Upper lobe of left lung (tissue), 6 donors: ENCODE results near the gene PHPT1. TPM values are rescaled to one million over a fixed set of nuclear protein-coding genes. Genes with fewer than 3 reads are reported as not detected.

Experiments used
- ATAC-seq, 2 donors: fragments of 200-7000 bp; cut with Tn5 transposase; one replicate each; pipeline ENCODE4 v1.9.1; 2022; ENCODE audit warnings: mild to moderate bottlenecking in 2 of 2, moderate library complexity in 2 of 2; ENCODE audit not compliant: low FRiP score in 2 of 2
- DNase-seq, 2 donors: peaks; one replicate each; pipeline ENCODE4 v3.0.0-alpha.2; 2019 to 2020
- H3K27ac ChIP-seq, 4 donors: fragments of 200-600 bp; sonication (generic); one replicate each; pipeline ENCODE4 v1.5.1; 2016 to 2019
- H3K27me3 ChIP-seq, 4 donors: fragments of 200-600 bp; sonication (generic); one replicate each; pipeline ENCODE4 v1.5.1; 2017 to 2019
- H3K36me3 ChIP-seq, 4 donors: fragments of 200-600 bp; sonication (generic); one replicate each; pipeline ENCODE4 v1.5.1; 2016 to 2019
- H3K4me1 ChIP-seq, 4 donors: fragments of 200-600 bp; sonication (generic); one replicate each; pipeline ENCODE4 v1.5.1; 2018 to 2019
- H3K4me3 ChIP-seq, 4 donors: fragments of 200-600 bp; sonication (generic); one replicate each; pipeline ENCODE4 v1.5.1; 2017 to 2019; ENCODE audit warnings: mild to moderate bottlenecking in 2 of 4, moderate library complexity in 1 of 4
- H3K9me3 ChIP-seq, 4 donors: fragments of 200-600 bp; sonication (generic); one replicate each; pipeline ENCODE4 v1.5.1; 2018 to 2019
- EP300 ChIP-seq, 4 donors: sonication (generic); formaldehyde crosslinking; IDR thresholded peaks; one replicate each; pipeline ENCODE4 v1.5.1; 2017; ENCODE audit warnings: antibody characterized with exemption in 4 of 4, control low read depth in 2 of 4
- POLR2A ChIP-seq, 4 donors: fragments of 450-650 bp; IDR thresholded peaks; one replicate each; pipeline ENCODE4 v1.5.1; 2016 to 2017; ENCODE audit warnings: antibody characterized with exemption in 4 of 4, mild to moderate bottlenecking in 2 of 4
- POLR2AphosphoS5 ChIP-seq, 2 donors: sonication (generic); formaldehyde crosslinking; IDR thresholded peaks; one replicate each; pipeline ENCODE4 v1.5.1; 2017; ENCODE audit warnings: antibody characterized with exemption in 2 of 2
- WGBS, 2 donors: methylation state at CpG; one replicate each; pipeline ENCODE4 v1.1.5; 2017 to 2018; 5-methylcytosine and 5-hydroxymethylcytosine counted together
- total RNA-seq, 6 donors: library from RNA; depleted of rRNA in 4 of 6; stranded (reverse); fragments of >200 nt in 4 of 6; gene quantifications; one replicate each; pipeline versions ENCODE4 v1.1.0 to v1.2.1, GENCODE V29; 2016 to 2021
- TF ChIP-seq, protein P1 (sequence below), 6 experiments: fragments of 450-650 bp in 4 of 6; fragments of 200-600 bp in 2 of 6; sonication (generic) in 2 of 6; IDR thresholded peaks; one replicate each; pipeline ENCODE4 v1.5.1; 2016 to 2019; ENCODE audit warnings: antibody characterized with exemption in 6 of 6
- donor health status: DM: no; HTN: no; CAD: no; lungs with moderate emphysema.
- donor health status: DM: no; HTN: yes; CAD: no; lungs with severe emphysema.

Gene PHPT1
- total RNA-seq, 6 donors from 2014 or later: 51.3 to 135 (median 64.1) TPM

DNA sequence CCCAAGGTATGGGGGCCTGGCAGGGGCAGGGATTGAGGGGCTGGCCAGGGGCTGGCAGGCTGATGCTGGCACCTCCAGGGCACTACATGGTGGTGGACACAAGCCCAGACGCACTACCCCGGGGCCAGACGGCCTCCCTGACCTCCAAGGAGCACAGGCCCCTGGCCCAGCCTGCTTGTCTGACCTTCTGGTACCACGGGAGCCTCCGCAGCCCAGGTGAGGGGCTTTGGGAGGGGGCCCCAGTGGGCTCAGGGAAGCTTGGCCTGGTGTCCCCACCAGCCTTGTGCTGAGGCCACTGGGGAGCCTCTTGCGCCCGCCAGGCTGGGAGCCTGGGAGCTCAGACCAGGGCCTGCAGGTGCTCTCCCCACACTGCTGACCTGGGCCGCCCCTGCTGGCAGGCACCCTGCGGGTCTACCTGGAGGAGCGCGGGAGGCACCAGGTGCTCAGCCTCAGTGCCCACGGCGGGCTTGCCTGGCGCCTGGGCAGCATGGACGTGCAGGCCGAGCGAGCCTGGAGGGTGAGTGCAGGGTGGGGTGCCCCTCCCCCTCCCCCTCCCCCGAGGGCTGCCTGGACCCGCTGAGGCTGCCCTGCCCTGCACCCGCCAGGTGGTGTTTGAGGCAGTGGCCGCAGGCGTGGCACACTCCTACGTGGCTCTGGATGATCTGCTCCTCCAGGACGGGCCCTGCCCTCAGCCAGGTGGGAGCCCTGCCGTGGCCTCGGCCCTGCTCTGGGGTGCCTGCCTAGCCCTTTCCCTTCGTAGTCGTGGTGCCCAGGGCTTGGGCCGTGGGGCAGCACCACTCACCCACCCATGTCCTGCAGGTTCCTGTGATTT is 8.6 kb downstream of the PHPT1 start:
- Histone ChIP-seq H3K27me3 (no peaks in the 10 kb centered on the region), H3K27ac (no peak overlapping the region), H3K4me3 (no peak overlapping the region), H3K9me3 (no peaks in the 10 kb centered on the region), H3K4me1 (peaks cover 0 to 19% (median 7%) of the 10 kb centered on the region in 4 donors), H3K36me3 (peaks cover 4 to 28% (median 23%) of the 10 kb centered on the region in 4 donors)
- DNase-seq (peak in 1 of 2 donors; percentile 77), ATAC-seq (peak in 1 of 2 donors; percentile 5)
- no peak for TF ChIP-seq EP300 (IDR thresholded peaks at IDR 0.05)
- no peak for TF ChIP-seq POLR2AphosphoS5 (IDR thresholded peaks at IDR 0.05)
- TF ChIP-seq POLR2A (IDR thresholded peaks at IDR 0.05): no peak
- TF ChIP-seq, protein P1, sequence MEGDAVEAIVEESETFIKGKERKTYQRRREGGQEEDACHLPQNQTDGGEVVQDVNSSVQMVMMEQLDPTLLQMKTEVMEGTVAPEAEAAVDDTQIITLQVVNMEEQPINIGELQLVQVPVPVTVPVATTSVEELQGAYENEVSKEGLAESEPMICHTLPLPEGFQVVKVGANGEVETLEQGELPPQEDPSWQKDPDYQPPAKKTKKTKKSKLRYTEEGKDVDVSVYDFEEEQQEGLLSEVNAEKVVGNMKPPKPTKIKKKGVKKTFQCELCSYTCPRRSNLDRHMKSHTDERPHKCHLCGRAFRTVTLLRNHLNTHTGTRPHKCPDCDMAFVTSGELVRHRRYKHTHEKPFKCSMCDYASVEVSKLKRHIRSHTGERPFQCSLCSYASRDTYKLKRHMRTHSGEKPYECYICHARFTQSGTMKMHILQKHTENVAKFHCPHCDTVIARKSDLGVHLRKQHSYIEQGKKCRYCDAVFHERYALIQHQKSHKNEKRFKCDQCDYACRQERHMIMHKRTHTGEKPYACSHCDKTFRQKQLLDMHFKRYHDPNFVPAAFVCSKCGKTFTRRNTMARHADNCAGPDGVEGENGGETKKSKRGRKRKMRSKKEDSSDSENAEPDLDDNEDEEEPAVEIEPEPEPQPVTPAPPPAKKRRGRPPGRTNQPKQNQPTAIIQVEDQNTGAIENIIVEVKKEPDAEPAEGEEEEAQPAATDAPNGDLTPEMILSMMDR (IDR thresholded peaks at IDR 0.05): no peak
- 66 to 90% methylated on average over 7 to 8 of the region's 29 CpGs for WGBS, 2 donors

DNA sequence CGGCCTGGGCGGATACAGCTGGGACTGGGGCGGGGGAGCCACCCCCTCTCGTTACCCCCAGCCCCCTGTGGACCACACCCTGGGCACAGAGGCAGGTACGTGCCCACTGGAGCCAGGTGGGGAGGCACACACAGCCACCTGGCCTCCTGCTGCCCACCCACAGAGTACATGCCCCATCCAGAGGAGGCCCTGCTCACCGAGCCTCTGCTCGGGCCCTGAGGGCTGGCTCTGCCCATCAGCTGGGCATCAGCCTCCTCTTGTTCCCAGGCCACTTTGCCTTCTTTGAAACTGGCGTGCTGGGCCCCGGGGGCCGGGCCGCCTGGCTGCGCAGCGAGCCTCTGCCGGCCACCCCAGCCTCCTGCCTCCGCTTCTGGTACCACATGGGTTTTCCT is 9.2 kb downstream of the PHPT1 start:
- WGBS, 2 donors: 91 to 92% methylated on average over 13 to 15 of the region's 15 CpGs
- no peak overlapping the region for H3K27ac ChIP-seq
- H3K4me1 ChIP-seq: peaks cover 0 to 19% (median 7%) of the 10 kb centered on the region in 4 donors
- H3K27me3 ChIP-seq: no peaks in the 10 kb centered on the region
- TF ChIP-seq, protein P1 (IDR thresholded peaks at IDR 0.05): no peak
- TF ChIP-seq POLR2A (IDR thresholded peaks at IDR 0.05) (no peak), EP300 (IDR thresholded peaks at IDR 0.05) (no peak), POLR2AphosphoS5 (IDR thresholded peaks at IDR 0.05) (no peak)
- DNase-seq (peak in 1 of 2 donors; percentile 80), ATAC-seq (no peak)
- no peak overlapping the region for H3K4me3 ChIP-seq
- H3K9me3 ChIP-seq: no peaks in the 10 kb centered on the region
- peaks cover 8 to 34% (median 29%) of the 10 kb centered on the region in 4 donors for H3K36me3 ChIP-seq

DNA sequence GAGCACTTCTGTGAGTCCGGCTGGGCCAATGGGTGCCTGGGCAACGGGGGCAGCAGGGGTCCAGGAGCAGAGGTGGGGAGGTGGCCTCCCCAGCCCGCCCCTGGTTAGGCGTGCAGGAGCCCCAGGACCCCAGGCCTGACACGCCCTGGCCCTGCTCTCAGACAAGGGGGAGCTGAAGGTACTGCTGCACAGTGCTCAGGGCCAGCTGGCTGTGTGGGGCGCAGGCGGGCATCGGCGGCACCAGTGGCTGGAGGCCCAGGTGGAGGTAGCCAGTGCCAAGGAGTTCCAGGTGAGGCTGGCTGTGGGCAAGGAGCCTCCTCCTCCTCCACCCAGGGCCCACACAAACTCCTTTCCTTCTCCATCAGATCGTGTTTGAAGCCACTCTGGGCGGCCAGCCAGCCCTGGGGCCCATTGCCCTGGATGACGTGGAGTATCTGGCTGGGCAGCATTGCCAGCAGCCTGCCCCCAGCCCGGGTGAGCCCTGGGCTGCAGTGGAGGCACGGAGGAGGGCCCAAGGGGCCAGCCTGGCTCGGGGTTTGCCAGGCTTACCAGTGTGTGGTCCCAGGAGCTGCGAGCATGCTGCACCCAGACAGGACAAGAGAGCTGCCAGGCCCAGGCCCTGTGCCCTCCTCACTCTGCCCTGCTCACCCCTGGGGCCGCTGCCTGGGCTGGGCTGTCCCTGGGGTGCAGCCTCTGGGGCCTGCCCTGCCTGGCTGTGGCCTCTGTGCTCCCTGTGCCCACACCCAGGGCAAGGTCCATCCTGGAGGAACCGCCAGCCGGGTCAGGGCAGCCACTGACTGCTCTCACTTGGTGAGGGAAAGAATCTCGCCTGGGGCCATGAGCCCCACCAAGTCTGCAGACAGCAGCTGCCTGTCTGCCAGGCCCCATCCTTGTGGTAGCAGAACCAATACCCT is 9.9 kb downstream of the PHPT1 start:
- Histone ChIP-seq H3K36me3 (peaks cover 11 to 39% (median 33%) of the 10 kb centered on the region in 4 donors), H3K9me3 (no peaks in the 10 kb centered on the region), H3K4me3 (no peak overlapping the region), H3K27ac (peak overlapping the region in 1 of 4 donors; percentile 54), H3K27me3 (no peaks in the 10 kb centered on the region), H3K4me1 (peaks cover 0 to 24% (median 7%) of the 10 kb centered on the region in 4 donors)
- ATAC-seq: peak; percentile 11 to 23
- TF ChIP-seq EP300 (IDR thresholded peaks at IDR 0.05) (no peak), POLR2AphosphoS5 (IDR thresholded peaks at IDR 0.05) (no peak), POLR2A (IDR thresholded peaks at IDR 0.05) (no peak)
- TF ChIP-seq, protein P1 (IDR thresholded peaks at IDR 0.05): no peak
- 65 to 66% methylated on average over 11 to 13 of the region's 20 CpGs for WGBS, 2 donors
- peak; percentile 60 to 90 for DNase-seq

DNA sequence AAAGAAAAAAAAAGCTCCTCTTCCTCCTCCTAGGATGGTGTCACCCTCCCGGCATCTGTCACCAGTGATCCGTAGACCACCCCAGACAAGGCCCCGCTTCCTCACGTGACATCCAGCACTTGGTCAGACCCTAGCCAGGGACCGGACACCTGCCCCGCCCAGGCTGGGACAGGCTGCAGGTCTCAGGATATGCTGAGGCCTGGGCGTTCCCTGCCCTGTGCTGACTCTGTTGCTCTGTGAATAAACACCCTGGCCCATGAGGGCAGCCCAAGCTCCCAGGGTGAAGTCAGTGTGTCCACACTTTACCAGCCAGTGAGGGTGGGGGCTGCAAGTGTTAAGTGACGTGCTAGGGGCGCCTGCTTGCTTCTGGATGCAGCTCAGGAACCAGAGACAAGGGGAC is 11.3 kb downstream of the PHPT1 start:
- no peak for ATAC-seq
- DNase-seq: peak in 1 of 2 donors; percentile 35
- H3K36me3 ChIP-seq: peaks cover 11 to 39% (median 33%) of the 10 kb centered on the region in 4 donors
- peaks cover 14 to 35% (median 17%) of the 10 kb centered on the region in 4 donors for H3K4me1 ChIP-seq
- H3K27ac ChIP-seq: no peak overlapping the region
- WGBS, 2 donors: 86 to 89% methylated on average over 7 to 9 of the region's 9 CpGs
- no peak overlapping the region for H3K4me3 ChIP-seq
- H3K9me3 ChIP-seq: no peaks in the 10 kb centered on the region
- H3K27me3 ChIP-seq: no peaks in the 10 kb centered on the region
- no peak for TF ChIP-seq POLR2A (IDR thresholded peaks at IDR 0.05)
